GM23248 (cell line): Measurements from ENCODE around the gene ARHGAP33.

ENCODE experiments used
- EZH2 ChIP-seq: fragments of 200-600 bp; sonication (generic); IDR thresholded peaks from 2 replicates; pipeline ENCODE4 v1.6.1; 2018; ENCODE audit warnings: antibody characterized with exemption, mild to moderate bottlenecking; ENCODE audit not compliant: insufficient read depth, poor library complexity, severe bottlenecking
- EZH2phosphoT487 ChIP-seq: fragments of 200-600 bp; sonication (generic); IDR thresholded peaks from 2 replicates; pipeline ENCODE4 v1.6.1; 2018; ENCODE audit warnings: antibody characterized with exemption, moderate library complexity, mild to moderate bottlenecking, low read depth; ENCODE audit not compliant: insufficient read depth

GRCh38 chr19:35784503-35785338, 9.4 kb downstream of the ARHGAP33 start:
- no peak for TF ChIP-seq EZH2phosphoT487
- TF ChIP-seq EZH2 = no peak
